Measurements from ENCODE around the gene ZBTB7C. TPM values are rescaled to one million over a fixed set of nuclear protein-coding genes. Genes with fewer than 3 reads are reported as not detected.
A peak's percentile ranks its signal among the peaks of the same experiment; 100 is the strongest.

The ZBTB7C gene
- total and polyA plus RNA-seq, 3 experiments from 2014 or later: 0.13 TPM; not detected in 2

DNA sequence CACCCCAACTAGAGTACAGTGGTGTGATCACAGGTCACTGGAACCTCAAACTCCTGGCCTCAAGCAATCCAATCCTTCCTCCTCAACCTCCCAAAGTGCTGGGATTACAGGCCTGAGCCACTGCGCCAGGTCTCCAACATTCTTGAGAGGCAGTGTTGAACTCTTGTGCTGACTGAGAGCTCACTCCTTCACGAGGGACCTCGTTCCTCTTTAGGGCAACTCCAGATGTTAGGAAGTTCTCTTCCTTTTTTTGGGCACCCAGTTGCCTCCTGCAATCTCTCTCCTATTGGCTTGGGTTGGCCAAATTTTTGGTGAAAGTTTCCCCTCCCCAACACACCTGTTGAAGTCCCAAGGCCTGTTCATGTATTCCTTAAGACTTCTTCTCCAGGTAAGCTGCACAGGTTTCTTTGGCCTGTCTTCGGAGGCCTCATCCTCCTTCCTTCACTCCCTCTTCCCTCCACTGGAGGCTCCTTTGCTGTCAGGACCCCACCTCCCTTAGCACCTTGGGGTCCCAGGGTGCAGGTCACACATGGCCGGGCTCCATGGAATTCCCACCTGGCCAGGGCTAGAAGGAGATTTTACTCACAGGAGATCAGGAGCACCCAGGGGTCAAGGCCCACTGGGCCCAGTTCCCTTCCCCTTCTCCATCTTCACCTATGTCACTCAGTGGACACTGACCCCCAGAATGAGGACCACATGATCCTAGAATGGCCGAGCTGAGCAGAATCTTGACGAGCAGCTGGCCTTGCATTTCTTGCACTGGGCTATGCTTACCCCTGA is 384.1 kb downstream of the ZBTB7C start:
- H3K9me3 ChIP-seq (ENCODE audit: low read length): no peaks in the 10 kb centered on the region
- Mint-ChIP-seq H3K4me3 (no peak overlapping the region), H3K9me3 (no peaks in the 10 kb centered on the region), H3K27ac (peak overlapping the region in 1 of 8 donors; percentile 34), H3K27me3 (peaks cover 9 to 33% of the 10 kb centered on the region in 2 donors), H3K4me1 (peaks cover 0 to 3% (median 0%) of the 10 kb centered on the region in 3 donors), H3K36me3 (no peaks in the 10 kb centered on the region)
- POLR2A ChIA-PET: no interaction called here
- no peak for DNase-seq
- no peak overlapping the region for H3K27ac ChIP-seq (ENCODE audit: low read depth, low read length)
- no peaks in the 10 kb centered on the region for H3K27me3 ChIP-seq (ENCODE audit: insufficient read depth, low read length, poor library complexity, severe bottlenecking)
- no peak overlapping the region for H3K4me3 ChIP-seq (ENCODE audit: low read length)
- no peaks in the 10 kb centered on the region for H3K36me3 ChIP-seq (ENCODE audit: insufficient read depth, low read length)
- CTCF ChIA-PET: interaction anchor here (1.8 kb wide), 1 partner anchor 251 kb away, joined by 4 read pairs; no protein-coding TSS in a partner anchor
- H3K4me1 ChIP-seq (ENCODE audit: insufficient read depth, low read length): no peaks in the 10 kb centered on the region

DNA sequence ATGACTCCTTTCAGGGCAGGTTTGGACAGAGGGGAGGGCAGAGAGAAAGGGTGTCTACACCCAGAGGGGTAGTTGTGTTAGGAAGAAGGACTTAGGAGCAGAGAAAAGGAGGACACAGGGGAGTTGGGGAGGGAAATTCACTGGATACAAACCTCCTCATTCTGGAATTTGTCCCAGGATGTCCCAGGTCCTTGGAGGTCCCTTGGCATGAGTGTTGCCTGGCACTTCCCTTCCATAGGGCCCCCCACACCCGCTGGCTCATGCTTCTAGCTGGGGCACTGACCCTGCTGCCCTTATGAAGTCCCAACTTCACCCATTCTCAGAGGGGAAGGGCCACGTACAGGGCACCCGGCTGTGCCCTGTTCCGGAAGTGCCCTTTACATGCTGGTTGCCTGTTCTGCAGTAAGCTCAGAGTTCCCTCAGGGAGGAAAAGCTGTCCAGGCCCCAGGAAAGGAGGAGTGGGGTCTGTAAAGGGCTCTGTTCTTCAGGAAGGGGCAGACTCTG is 385.1 kb downstream of the ZBTB7C start:
- no peaks in the 10 kb centered on the region for H3K9me3 ChIP-seq (ENCODE audit: low read length)
- peaks cover 0 to 3% (median 0%) of the 10 kb centered on the region in 3 donors for H3K4me1 Mint-ChIP-seq
- H3K27me3 Mint-ChIP-seq: peaks cover 9 to 35% of the 10 kb centered on the region in 2 donors

GRCh38 chr18:48023334-48024008 is 385.7 kb downstream of the ZBTB7C start:
- H3K27me3 ChIP-seq (ENCODE audit: insufficient read depth, low read length, poor library complexity, severe bottlenecking): no peaks in the 10 kb centered on the region
- DNase-seq: no peak
- Mint-ChIP-seq H3K9me3 (no peaks in the 10 kb centered on the region), H3K4me3 (no peak overlapping the region), H3K4me1 (peaks cover 0 to 3% (median 0%) of the 10 kb centered on the region in 3 donors), H3K36me3 (no peaks in the 10 kb centered on the region), H3K27ac (no peak overlapping the region), H3K27me3 (peaks cover 9 to 41% of the 10 kb centered on the region in 2 donors)
- H3K4me3 ChIP-seq (ENCODE audit: low read length): no peak overlapping the region
- ChIA-PET POLR2A (no interaction called here), CTCF (no interaction called here)
- no peaks in the 10 kb centered on the region for H3K4me1 ChIP-seq (ENCODE audit: insufficient read depth, low read length)
- no peak overlapping the region for H3K27ac ChIP-seq (ENCODE audit: low read depth, low read length)
- no peaks in the 10 kb centered on the region for H3K36me3 ChIP-seq (ENCODE audit: insufficient read depth, low read length)
- no peaks in the 10 kb centered on the region for H3K9me3 ChIP-seq (ENCODE audit: low read length)

More for the DNA sequence above, 385.1 kb downstream of the ZBTB7C start:
- ChIA-PET CTCF (interaction anchor here (1.8 kb wide), 1 partner anchor 250 kb away, joined by 4 read pairs; no protein-coding TSS in a partner anchor), POLR2A (no interaction called here)
- Mint-ChIP-seq H3K4me3 (no peak overlapping the region), H3K9me3 (no peaks in the 10 kb centered on the region), H3K27ac (no peak overlapping the region), H3K36me3 (no peaks in the 10 kb centered on the region)
- Histone ChIP-seq H3K36me3 (ENCODE audit: insufficient read depth, low read length) (no peaks in the 10 kb centered on the region), H3K4me3 (ENCODE audit: low read length) (no peak overlapping the region), H3K4me1 (ENCODE audit: insufficient read depth, low read length) (no peaks in the 10 kb centered on the region), H3K27ac (ENCODE audit: low read depth, low read length) (no peak overlapping the region), H3K27me3 (ENCODE audit: insufficient read depth, low read length, poor library complexity, severe bottlenecking) (no peaks in the 10 kb centered on the region)
- no peak for DNase-seq

DNA sequence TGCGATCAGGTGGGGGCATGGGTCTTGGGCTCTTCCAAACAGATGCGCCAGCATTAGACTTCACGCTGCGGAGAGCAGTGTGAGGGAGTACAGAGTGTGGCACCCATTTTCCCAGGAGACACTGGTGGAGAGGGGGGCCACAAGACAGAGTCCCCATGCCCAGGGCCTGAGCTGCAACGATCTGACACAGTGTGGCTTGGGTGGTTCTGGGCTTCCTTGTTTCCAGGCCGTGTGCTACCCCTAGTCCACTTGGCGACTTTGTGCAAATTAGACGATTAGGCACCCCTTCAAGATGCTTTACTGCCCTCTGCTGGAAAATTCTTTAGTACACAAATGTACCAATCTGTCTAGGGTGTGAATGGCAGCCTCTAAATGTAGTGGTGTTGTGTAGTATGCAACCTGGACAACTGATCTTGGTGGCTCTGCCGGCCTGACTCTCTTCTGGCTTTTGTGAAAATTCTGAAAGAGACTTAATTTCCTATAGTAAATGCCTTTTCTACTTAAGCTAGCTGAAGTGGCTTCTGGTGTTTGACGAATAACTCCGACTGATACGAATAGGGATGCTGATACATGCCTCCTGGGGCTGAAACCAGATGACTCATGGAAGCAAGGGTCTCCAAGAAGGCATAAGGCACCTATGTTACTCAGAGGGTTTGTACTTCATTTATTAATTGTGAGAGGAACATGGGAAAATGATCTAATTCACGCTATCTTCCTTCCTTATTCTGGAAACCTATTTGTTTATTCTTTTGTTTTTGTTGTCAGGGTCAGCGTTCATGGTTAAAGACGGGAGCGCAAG is 386.5 kb downstream of the ZBTB7C start:
- Histone ChIP-seq H3K27ac (ENCODE audit: low read depth, low read length) (no peak overlapping the region), H3K9me3 (ENCODE audit: low read length) (no peaks in the 10 kb centered on the region), H3K4me1 (ENCODE audit: insufficient read depth, low read length) (no peaks in the 10 kb centered on the region), H3K36me3 (ENCODE audit: insufficient read depth, low read length) (no peaks in the 10 kb centered on the region), H3K27me3 (ENCODE audit: insufficient read depth, low read length, poor library complexity, severe bottlenecking) (no peaks in the 10 kb centered on the region), H3K4me3 (ENCODE audit: low read length) (no peak overlapping the region)
- CTCF ChIA-PET: interaction anchor here (1.3 kb wide), 1 partner anchor 250 kb away, joined by 3 read pairs; no protein-coding TSS in a partner anchor
- POLR2A ChIA-PET: no interaction called here
- no peaks in the 10 kb centered on the region for H3K9me3 Mint-ChIP-seq
- H3K36me3 Mint-ChIP-seq: no peaks in the 10 kb centered on the region
- peaks cover 0 to 3% (median 0%) of the 10 kb centered on the region in 3 donors for H3K4me1 Mint-ChIP-seq
- no peak overlapping the region for H3K4me3 Mint-ChIP-seq
- H3K27ac Mint-ChIP-seq: no peak overlapping the region
- DNase-seq: peak in 2 of 5 donors; percentile 16 to 28
- H3K27me3 Mint-ChIP-seq: peaks cover 9 to 44% of the 10 kb centered on the region in 2 donors

DNA sequence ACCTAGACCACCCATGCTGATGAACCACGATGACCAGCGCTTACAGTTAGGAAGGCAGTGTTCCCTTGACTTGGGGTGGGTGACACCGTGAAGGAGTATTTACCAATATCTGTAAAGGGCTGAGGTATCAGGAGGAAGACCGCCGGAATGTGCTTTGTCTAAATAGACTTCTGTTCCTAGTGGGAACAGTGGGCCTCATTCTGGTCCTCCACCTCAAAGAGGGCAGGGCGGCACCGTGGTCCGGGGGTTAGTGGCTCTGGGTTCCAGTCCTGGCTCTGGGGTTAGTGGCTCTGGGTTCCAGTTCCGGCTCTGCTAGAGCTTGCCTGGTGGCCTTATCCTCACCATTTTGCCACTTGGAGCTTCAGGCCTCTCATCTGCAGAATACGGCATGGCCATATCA is 387.2 kb downstream of the ZBTB7C start:
- peak overlapping the region in 2 of 8 donors; percentile 48 to 53 for H3K27ac Mint-ChIP-seq
- Histone ChIP-seq H3K27me3 (ENCODE audit: insufficient read depth, low read length, poor library complexity, severe bottlenecking) (no peaks in the 10 kb centered on the region), H3K9me3 (ENCODE audit: low read length) (no peaks in the 10 kb centered on the region), H3K27ac (ENCODE audit: low read depth, low read length) (no peak overlapping the region), H3K4me3 (ENCODE audit: low read length) (no peak overlapping the region), H3K36me3 (ENCODE audit: insufficient read depth, low read length) (no peaks in the 10 kb centered on the region), H3K4me1 (ENCODE audit: insufficient read depth, low read length) (no peaks in the 10 kb centered on the region)
- peaks cover 12 to 41% of the 10 kb centered on the region in 2 donors for H3K27me3 Mint-ChIP-seq
- ChIA-PET POLR2A (no interaction called here), CTCF (interaction anchor here (1.3 kb wide), 1 partner anchor 249 kb away, joined by 3 read pairs; no protein-coding TSS in a partner anchor)
- H3K4me1 Mint-ChIP-seq: peaks cover 0 to 3% (median 0%) of the 10 kb centered on the region in 3 donors
- no peaks in the 10 kb centered on the region for H3K9me3 Mint-ChIP-seq
- H3K4me3 Mint-ChIP-seq: no peak overlapping the region
- no peak for DNase-seq
- H3K36me3 Mint-ChIP-seq: no peaks in the 10 kb centered on the region

DNA sequence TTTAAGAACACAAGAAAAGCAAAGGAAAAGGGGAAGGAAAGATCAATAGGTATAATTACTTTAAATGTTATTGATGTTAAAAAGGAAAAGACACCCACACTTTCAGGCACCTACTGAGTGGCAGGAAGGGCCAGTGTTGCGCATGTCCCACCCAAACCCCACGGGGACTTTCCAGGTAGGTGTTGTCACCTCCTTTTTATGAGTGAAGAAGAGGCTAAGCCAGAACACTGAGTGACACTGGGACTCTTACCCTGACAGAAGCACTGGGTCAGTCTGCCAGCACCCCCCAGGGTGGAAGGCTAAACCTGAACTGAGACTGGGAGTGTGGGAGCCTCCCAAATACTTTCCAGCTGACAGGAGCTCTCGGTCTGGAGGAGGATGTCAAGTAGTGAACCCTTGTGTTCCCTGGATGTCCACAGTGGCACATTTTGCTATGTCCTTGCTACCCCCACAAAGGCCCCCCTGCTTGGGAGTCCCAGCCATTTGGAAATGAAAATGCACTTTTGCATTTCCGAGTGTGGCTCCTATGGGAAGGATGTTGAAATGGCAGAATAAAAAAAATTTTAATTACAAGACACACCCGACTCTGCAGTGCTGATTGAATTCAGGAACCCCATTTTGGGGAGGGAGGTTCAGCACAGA is 387.8 kb downstream of the ZBTB7C start:
- no peak overlapping the region for H3K4me3 ChIP-seq (ENCODE audit: low read length)
- Mint-ChIP-seq H3K36me3 (no peaks in the 10 kb centered on the region), H3K27ac (no peak overlapping the region), H3K4me1 (peaks cover 0 to 3% (median 0%) of the 10 kb centered on the region in 3 donors), H3K27me3 (peaks cover 16 to 45% of the 10 kb centered on the region in 2 donors), H3K9me3 (peaks cover 0 to 2% (median 0%) of the 10 kb centered on the region in 5 donors), H3K4me3 (no peak overlapping the region)
- no peaks in the 10 kb centered on the region for H3K27me3 ChIP-seq (ENCODE audit: insufficient read depth, low read length, poor library complexity, severe bottlenecking)
- no peaks in the 10 kb centered on the region for H3K9me3 ChIP-seq (ENCODE audit: low read length)
- no peak for DNase-seq
- H3K27ac ChIP-seq (ENCODE audit: low read depth, low read length): no peak overlapping the region
- H3K4me1 ChIP-seq (ENCODE audit: insufficient read depth, low read length): no peaks in the 10 kb centered on the region
- POLR2A ChIA-PET: no interaction called here
- no peaks in the 10 kb centered on the region for H3K36me3 ChIP-seq (ENCODE audit: insufficient read depth, low read length)
- CTCF ChIA-PET: interaction anchor here (1.3 kb wide), 1 partner anchor 249 kb away, joined by 3 read pairs; no protein-coding TSS in a partner anchor

DNA sequence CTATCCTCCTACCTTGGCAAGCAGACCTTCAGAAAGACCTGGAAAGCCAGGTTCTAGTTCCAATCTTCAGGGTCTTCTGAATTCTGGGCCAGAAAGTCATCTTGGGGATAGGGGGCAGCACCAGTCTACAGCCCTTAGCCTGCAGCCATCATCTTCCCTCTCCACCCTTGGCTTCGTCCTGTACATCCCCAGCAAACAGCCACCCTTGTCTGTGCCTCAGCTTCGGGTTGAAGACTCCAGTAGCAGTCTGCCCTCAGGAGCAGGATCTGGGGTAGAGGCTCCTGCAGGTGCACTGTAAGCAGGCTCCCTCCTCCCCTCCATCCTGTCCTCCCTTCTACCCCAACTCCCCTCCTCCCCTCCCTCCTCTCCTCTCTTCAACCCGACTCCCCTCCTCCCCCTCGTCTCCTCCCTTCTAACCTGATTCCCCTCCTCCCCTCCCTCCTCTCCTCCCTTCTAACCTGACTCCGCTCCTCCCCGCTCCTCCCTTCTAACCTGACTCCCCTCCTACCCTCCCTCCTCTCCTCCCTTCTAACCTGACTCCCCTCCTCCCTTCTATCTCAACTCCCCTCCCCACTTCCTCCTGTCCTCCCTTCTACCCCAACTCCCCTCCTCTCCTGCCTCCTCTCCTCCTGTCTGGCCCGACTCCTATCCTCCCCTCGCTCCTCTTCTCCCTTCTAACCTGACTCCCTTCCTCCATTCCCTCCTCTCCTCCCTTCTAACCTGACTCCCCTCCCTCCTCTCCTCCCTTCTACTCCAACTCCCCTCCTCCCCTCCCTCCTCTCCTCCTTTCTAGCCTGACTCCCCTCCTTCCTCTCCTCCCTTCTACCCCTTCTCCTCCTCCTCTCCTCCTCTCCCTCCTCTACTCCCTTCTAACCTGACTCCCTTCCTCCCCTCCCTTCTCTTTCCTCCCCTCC is 388.6 kb downstream of the ZBTB7C start:
- no peak for DNase-seq
- POLR2A ChIA-PET: no interaction called here
- Mint-ChIP-seq H3K4me3 (no peak overlapping the region), H3K36me3 (no peaks in the 10 kb centered on the region), H3K9me3 (peaks cover 0 to 4% (median 1%) of the 10 kb centered on the region in 5 donors), H3K27ac (no peak overlapping the region), H3K27me3 (peaks cover 14 to 43% of the 10 kb centered on the region in 2 donors), H3K4me1 (peaks cover 0 to 3% (median 0%) of the 10 kb centered on the region in 3 donors)
- Histone ChIP-seq H3K4me3 (ENCODE audit: low read length) (no peak overlapping the region), H3K36me3 (ENCODE audit: insufficient read depth, low read length) (no peaks in the 10 kb centered on the region), H3K27ac (ENCODE audit: low read depth, low read length) (no peak overlapping the region), H3K27me3 (ENCODE audit: insufficient read depth, low read length, poor library complexity, severe bottlenecking) (no peaks in the 10 kb centered on the region), H3K4me1 (ENCODE audit: insufficient read depth, low read length) (no peaks in the 10 kb centered on the region), H3K9me3 (ENCODE audit: low read length) (no peaks in the 10 kb centered on the region)
- CTCF ChIA-PET: no interaction called here
